ENCODE results near the gene MAP4. TPM values are rescaled to one million over a fixed set of nuclear protein-coding genes. Genes with fewer than 3 reads are reported as not detected.

Gene MAP4
- total RNA-seq, 1 experiment from 2014 or later: 108 TPM

DNA sequence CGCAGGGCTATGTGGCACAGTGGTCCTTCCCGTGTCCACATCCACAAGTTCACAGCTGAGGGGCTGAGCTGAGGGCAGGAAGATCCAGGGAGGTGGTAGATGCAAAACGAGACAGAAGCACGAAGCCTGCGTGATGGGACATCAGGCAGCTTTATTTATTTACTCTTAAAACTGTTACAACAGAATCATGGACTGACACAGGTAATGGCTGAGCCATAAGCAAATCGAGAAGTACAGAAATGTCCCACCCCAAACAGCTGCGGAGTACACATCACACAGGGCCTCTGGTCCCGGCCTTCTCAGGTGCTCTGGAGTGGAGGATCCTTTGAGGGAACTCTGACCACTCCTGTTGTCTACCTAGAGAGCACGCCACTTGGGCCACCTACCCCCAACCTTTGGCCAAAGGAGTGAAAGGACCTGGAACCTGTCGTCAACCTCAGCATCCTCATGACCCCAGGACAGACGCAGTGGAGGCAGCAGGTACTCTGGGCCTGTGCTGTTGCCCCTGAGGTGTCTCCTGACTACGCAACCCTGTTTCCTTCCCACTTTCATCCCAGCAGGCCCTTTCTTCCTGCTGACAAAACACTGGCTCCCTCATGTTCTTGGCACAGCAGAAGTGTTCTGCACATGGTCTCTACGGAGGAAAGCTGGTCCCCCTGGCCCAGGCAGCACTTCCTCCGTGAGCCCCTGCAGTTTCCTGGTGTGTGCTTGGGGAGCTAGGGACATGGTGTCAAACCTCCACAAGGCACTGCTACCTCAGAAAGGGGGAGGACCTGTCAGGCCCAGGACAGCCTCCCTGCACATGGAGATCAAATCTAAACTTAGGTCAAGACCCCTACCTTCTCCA is 165.4 kb downstream of the MAP4 start:
- no peak overlapping the region for H3K4me2 ChIP-seq (ENCODE audit: low read length)
- H3K79me2 ChIP-seq (ENCODE audit: low read length): no peaks in the 10 kb centered on the region
- H3K9me2 ChIP-seq (replicated peaks; ENCODE audit: low read length): no peaks in the 10 kb centered on the region
- DNase-seq: no peak
- no TSS peak for BruUV-seq (replicated peaks)
- POLR2A ChIA-PET (ENCODE audit: unreplicated experiment): no interaction called here
- no peaks in the 10 kb centered on the region for H3K27me3 ChIP-seq (ENCODE audit: low read length)
- CTCF ChIA-PET: no interaction called here
- H3F3A ChIP-seq (ENCODE audit: low read length, unreplicated experiment): peaks cover 4% of the 10 kb centered on the region
- no peak overlapping the region for H3K27ac ChIP-seq (ENCODE audit: low read length)
- no peaks in the 10 kb centered on the region for H3K9me3 ChIP-seq (ENCODE audit: low read length)
- peaks cover 48% of the 10 kb centered on the region for H3K36me3 ChIP-seq (ENCODE audit: low read depth, low read length)
- no peak overlapping the region for H3K4me3 ChIP-seq (ENCODE audit: low read length)
- TF ChIP-seq, protein P1, sequence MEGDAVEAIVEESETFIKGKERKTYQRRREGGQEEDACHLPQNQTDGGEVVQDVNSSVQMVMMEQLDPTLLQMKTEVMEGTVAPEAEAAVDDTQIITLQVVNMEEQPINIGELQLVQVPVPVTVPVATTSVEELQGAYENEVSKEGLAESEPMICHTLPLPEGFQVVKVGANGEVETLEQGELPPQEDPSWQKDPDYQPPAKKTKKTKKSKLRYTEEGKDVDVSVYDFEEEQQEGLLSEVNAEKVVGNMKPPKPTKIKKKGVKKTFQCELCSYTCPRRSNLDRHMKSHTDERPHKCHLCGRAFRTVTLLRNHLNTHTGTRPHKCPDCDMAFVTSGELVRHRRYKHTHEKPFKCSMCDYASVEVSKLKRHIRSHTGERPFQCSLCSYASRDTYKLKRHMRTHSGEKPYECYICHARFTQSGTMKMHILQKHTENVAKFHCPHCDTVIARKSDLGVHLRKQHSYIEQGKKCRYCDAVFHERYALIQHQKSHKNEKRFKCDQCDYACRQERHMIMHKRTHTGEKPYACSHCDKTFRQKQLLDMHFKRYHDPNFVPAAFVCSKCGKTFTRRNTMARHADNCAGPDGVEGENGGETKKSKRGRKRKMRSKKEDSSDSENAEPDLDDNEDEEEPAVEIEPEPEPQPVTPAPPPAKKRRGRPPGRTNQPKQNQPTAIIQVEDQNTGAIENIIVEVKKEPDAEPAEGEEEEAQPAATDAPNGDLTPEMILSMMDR (conservative IDR thresholded peaks at IDR 0.05; ENCODE audit: low read depth, low read length): no peak
- TF ChIP-seq EZH2 (IDR thresholded peaks at IDR 0.05; ENCODE audit: low read length, unreplicated experiment) (no peak), EZH2phosphoT487 (IDR thresholded peaks at IDR 0.05; ENCODE audit: borderline replicate concordance, low read length) (no peak)
- no peak overlapping the region for H3K9ac ChIP-seq (ENCODE audit: low read length)
- H2AFZ ChIP-seq (ENCODE audit: low read length): no peak overlapping the region
- intact Hi-C loops (cut with micrococcal nuclease): loop anchor here (5.0 kb wide), 1 partner anchor 302 kb away; no protein-coding TSS in a partner anchor
- no peaks in the 10 kb centered on the region for H3K4me1 ChIP-seq (ENCODE audit: insufficient read depth, low read length)
- no peak for ATAC-seq
- no peaks in the 10 kb centered on the region for H4K20me1 ChIP-seq (ENCODE audit: low read length)

DNA sequence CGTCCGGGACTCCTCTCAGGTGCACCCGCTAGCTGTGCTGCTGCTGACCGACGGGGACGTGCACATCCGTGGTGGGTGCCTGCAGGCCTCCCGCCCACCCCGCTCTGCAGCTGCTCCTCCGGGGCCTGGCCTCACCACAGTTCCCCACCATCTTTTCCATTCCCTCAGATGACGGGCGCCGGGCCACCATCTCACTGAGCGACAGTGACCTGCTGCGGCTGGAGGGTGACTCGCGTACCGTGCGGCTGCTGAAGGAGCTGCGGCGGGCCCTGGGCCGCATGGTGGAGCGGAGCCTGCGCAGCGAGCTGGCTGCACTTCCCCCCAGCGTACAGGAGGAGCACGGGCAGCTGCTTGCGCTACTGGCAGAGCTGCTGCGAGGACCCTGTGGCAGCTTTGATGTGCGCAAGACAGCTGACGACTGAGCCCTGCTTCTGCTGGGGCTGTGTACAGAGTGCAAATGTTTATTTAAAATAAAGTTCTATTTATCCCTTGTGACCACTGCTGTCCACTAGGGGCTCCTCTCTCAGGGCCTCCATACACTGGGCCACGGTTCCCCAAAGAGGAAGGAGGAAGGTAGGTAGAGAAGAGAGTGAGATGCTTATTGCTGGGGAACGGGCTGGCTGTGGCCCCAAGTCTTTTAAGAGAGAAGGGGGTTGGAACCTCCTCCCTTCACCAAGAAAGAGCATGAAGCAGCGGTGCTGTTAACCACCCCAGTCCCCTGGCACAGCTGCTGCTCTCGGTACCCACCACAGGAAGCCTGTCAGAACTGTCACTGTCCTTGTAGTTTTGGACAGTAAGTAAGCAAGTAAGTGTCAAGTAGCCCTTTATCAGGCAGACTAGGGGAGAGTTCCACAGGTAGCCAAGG is 166.3 kb downstream of the MAP4 start:
- ChIA-PET CTCF (no interaction called here), POLR2A (ENCODE audit: unreplicated experiment) (interaction anchor here (0.5 kb wide), 1 partner anchor 347 kb away, joined by 3 read pairs; no protein-coding TSS in a partner anchor)
- Histone ChIP-seq H3K9me2 (replicated peaks; ENCODE audit: low read length) (no peaks in the 10 kb centered on the region), H2AFZ (ENCODE audit: low read length) (no peak overlapping the region), H4K20me1 (ENCODE audit: low read length) (no peaks in the 10 kb centered on the region), H3F3A (ENCODE audit: low read length, unreplicated experiment) (peaks cover 4% of the 10 kb centered on the region), H3K79me2 (ENCODE audit: low read length) (no peaks in the 10 kb centered on the region), H3K9me3 (ENCODE audit: low read length) (no peaks in the 10 kb centered on the region), H3K4me3 (ENCODE audit: low read length) (no peak overlapping the region), H3K4me1 (ENCODE audit: insufficient read depth, low read length) (no peaks in the 10 kb centered on the region), H3K4me2 (ENCODE audit: low read length) (no peak overlapping the region), H3K9ac (ENCODE audit: low read length) (no peak overlapping the region), H3K27ac (ENCODE audit: low read length) (no peak overlapping the region), H3K36me3 (ENCODE audit: low read depth, low read length) (peaks cover 47% of the 10 kb centered on the region), H3K27me3 (ENCODE audit: low read length) (no peaks in the 10 kb centered on the region)
- ATAC-seq (peak; percentile 68), DNase-seq (peak; percentile 46)
- intact Hi-C loops (cut with micrococcal nuclease): loop anchor here (5.0 kb wide), 1 partner anchor 302 kb away; no protein-coding TSS in a partner anchor
- BruUV-seq (replicated peaks): no TSS peak
- no peak for TF ChIP-seq EZH2phosphoT487 (IDR thresholded peaks at IDR 0.05; ENCODE audit: borderline replicate concordance, low read length)
- TF ChIP-seq, protein P1 (conservative IDR thresholded peaks at IDR 0.05; ENCODE audit: low read depth, low read length): peak; percentile 67

Data from PC-3 (cell line).